SU-DHL-6 (cell line): ENCODE results near the gene PHF14.
A peak's percentile ranks its signal among the peaks of the same experiment; 100 is the strongest.
"Not testable (repeated sequence)": the region's sequence is repeated elsewhere in the genome, so short reads cannot be mapped to it uniquely, and the experiment has no call there.

ENCODE experiments used
- H2AFZ ChIP-seq: fragments of 200-600 bp; sonication (generic); 2 replicates; pipeline ENCODE4 v1.6.1; 2014; ENCODE audit warnings: low read depth, mild to moderate bottlenecking, moderate library complexity, mixed read lengths, antibody characterized with exemption, low read length; ENCODE audit not compliant: severe bottlenecking
- H3F3A ChIP-seq: fragments of 200-600 bp; shearing (Covaris generic); 2 replicates; pipeline ENCODE4 v1.6.0; 2016; ENCODE audit warnings: antibody characterized with exemption, mild to moderate bottlenecking; ENCODE audit not compliant: insufficient read depth
- H3K27ac ChIP-seq: fragments of 200-600 bp; sonication (generic); 2 replicates; pipeline ENCODE4 v1.5.1; 2016; ENCODE audit warnings: low read depth, mild to moderate bottlenecking, low read length, moderate library complexity, mixed read lengths
- H3K27me3 ChIP-seq: fragments of 200-600 bp; sonication (generic), shearing (Covaris generic); 2 replicates; pipeline ENCODE4 v1.6.0; 2014; ENCODE audit warnings: mild to moderate bottlenecking, low read length
- H3K36me3 ChIP-seq: fragments of 200-600 bp; sonication (generic); 2 replicates; pipeline ENCODE4 v1.6.1; 2014; ENCODE audit warnings: mild to moderate bottlenecking, low read length, mixed read lengths
- H3K4me2 ChIP-seq: fragments of 300-600, 200-600 bp; shearing (Covaris generic), sonication (generic); 2 replicates; pipeline ENCODE4 v1.6.0; 2014; ENCODE audit warnings: low read length, low read depth, mild to moderate bottlenecking; ENCODE audit not compliant: poor library complexity, severe bottlenecking
- H3K4me3 ChIP-seq: fragments of 200-600 bp; sonication (generic); 2 replicates; pipeline ENCODE4 v1.5.1; 2014; ENCODE audit warnings: antibody characterized with exemption, low read length, mild to moderate bottlenecking, mixed read lengths; ENCODE audit not compliant: insufficient read depth, poor library complexity, severe bottlenecking
- H3K79me2 ChIP-seq: fragments of 200-600 bp; sonication (generic); 2 replicates; pipeline ENCODE4 v1.6.1; 2014; ENCODE audit warnings: mild to moderate bottlenecking, low read length, moderate library complexity; ENCODE audit not compliant: insufficient read depth
- H3K9ac ChIP-seq: fragments of 200-600 bp; sonication (generic); 2 replicates; pipeline ENCODE4 v1.7.0; 2014; ENCODE audit warnings: mild to moderate bottlenecking, low read length
- H3K9me2 ChIP-seq: fragments of 200-600 bp; sonication (generic); replicated peaks from 2 replicates; pipeline ENCODE4 v1.6.1; 2014; ENCODE audit warnings: low read length; ENCODE audit not compliant: insufficient read depth
- H3K9me3 ChIP-seq: fragments of 200-600 bp; sonication (generic); 2 replicates; pipeline ENCODE4 v1.6.1; 2014; ENCODE audit warnings: low read length, mixed read lengths; ENCODE audit not compliant: insufficient read depth
- H4K20me1 ChIP-seq: fragments of 200-600 bp; sonication (generic); 2 replicates; pipeline ENCODE4 v1.6.1; 2014; ENCODE audit warnings: low read depth, mild to moderate bottlenecking, antibody characterized with exemption, low read length, moderate library complexity, mixed read lengths
- EZH2phosphoT487 ChIP-seq: fragments of 200-600 bp; sonication (generic), shearing (Covaris generic); conservative IDR thresholded peaks from 2 replicates; pipeline ENCODE4 v1.6.1; 2018; ENCODE audit warnings: mild to moderate bottlenecking, antibody characterized with exemption, low read length, moderate library complexity, mixed read lengths
- TF ChIP-seq, protein P1 (sequence below): fragments of 200-600 bp; sonication (generic); IDR thresholded peaks from one replicate; pipeline ENCODE4 v1.5.1; 2017; ENCODE audit warnings: antibody characterized with exemption, mild to moderate bottlenecking, low read length, moderate library complexity; ENCODE audit not compliant: insufficient read depth, poor library complexity, severe bottlenecking

Gene PHF14

DNA sequence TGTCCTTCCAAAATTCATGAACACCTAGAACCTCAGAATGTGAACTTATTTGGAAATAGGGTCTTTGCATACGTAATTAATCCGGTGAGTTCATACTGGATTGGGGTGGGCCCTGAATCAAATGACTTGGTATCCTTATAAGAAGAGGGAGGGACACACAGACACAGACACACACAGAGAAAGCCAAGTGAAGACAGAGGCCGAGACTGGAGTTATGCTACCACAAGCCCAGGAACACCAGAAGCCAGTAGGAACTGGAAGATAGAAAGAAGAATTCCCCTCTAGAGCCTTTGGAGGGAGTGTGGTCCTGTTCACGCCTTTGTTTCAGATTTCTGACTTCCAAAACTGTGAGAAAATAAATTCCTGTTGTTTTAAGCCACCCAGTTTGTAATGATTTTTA, 17.1 kb upstream of the PHF14 start:
- no peak overlapping the region for H3K4me2 ChIP-seq
- no peak overlapping the region for H3K4me3 ChIP-seq
- no peak overlapping the region for H2AFZ ChIP-seq

DNA sequence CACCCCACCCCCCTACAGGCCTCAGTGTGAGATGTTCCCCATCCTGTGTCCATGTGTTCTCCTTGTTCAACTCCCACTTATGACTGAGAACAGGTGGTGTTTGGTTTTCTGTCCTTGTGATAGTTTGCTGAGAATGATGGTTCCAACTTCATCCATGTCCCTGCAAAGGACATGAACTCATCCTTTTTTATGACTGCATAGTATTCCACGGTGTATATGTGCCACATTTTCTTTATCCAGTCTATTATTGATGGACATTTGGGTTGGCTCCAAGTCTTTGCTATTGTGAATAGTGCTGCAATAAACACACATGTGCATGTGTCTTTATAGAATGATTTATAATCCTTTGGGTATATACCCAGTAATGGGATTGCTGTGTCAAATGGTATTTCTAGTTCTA, 13.4 kb upstream of the PHF14 start:
- not testable (repeated sequence) for H3K4me2 ChIP-seq, H4K20me1 ChIP-seq, H3K9me2 ChIP-seq, H3K4me3 ChIP-seq, H3K27ac ChIP-seq, H3F3A ChIP-seq, H2AFZ ChIP-seq, H3K27me3 ChIP-seq, H3K9ac ChIP-seq, H3K79me2 ChIP-seq, H3K36me3 ChIP-seq
- H3K9me3 ChIP-seq = peaks cover 14% of the 10 kb centered on the region; the same call in 1 of the 2 replicates

More for the DNA sequence above, 17.1 kb upstream of the PHF14 start:
- Histone ChIP-seq H3K79me2 (no peaks in the 10 kb centered on the region), H3K9me3 (0 out of 2 replicates have a peak, but pooled peaks cover 5% of the 10 kb centered on the region), H3K36me3 (no peaks in the 10 kb centered on the region), H4K20me1 (no peaks in the 10 kb centered on the region), H3F3A (no peaks in the 10 kb centered on the region), H3K9ac (no peak overlapping the region), H3K9me2 (no peaks in the 10 kb centered on the region), H3K27me3 (no peaks in the 10 kb centered on the region), H3K27ac (no peak overlapping the region)
- TF ChIP-seq, protein P1, sequence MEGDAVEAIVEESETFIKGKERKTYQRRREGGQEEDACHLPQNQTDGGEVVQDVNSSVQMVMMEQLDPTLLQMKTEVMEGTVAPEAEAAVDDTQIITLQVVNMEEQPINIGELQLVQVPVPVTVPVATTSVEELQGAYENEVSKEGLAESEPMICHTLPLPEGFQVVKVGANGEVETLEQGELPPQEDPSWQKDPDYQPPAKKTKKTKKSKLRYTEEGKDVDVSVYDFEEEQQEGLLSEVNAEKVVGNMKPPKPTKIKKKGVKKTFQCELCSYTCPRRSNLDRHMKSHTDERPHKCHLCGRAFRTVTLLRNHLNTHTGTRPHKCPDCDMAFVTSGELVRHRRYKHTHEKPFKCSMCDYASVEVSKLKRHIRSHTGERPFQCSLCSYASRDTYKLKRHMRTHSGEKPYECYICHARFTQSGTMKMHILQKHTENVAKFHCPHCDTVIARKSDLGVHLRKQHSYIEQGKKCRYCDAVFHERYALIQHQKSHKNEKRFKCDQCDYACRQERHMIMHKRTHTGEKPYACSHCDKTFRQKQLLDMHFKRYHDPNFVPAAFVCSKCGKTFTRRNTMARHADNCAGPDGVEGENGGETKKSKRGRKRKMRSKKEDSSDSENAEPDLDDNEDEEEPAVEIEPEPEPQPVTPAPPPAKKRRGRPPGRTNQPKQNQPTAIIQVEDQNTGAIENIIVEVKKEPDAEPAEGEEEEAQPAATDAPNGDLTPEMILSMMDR = no peak
- TF ChIP-seq EZH2phosphoT487 = no peak

DNA sequence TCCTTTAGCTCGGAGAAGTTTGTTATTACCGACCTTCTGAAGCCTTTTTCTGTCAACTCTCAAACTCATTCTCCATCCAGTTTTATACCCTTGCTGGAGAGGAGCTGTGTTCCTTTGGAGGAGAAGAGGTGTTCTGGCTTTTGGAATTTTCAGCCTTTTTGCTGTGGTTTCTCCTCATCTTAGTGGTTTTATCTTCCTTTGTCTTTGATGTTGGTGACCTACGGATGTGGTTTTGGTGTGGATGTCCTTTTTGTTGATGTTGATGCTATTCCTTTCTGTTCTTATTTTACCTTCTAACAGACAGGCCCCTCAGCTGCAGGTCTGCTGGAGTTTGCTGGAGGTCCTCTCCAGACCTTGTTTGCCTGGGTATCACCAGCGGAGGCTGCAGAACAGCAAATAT, 8.7 kb upstream of the PHF14 start:
- not testable (repeated sequence) for H3K9ac ChIP-seq, H3K27ac ChIP-seq, H2AFZ ChIP-seq, H3K79me2 ChIP-seq, H3K4me3 ChIP-seq, H3K4me2 ChIP-seq, H4K20me1 ChIP-seq, H3K9me2 ChIP-seq, H3F3A ChIP-seq, H3K27me3 ChIP-seq, H3K36me3 ChIP-seq
- H3K9me3 ChIP-seq = peaks cover 31% of the 10 kb centered on the region

DNA sequence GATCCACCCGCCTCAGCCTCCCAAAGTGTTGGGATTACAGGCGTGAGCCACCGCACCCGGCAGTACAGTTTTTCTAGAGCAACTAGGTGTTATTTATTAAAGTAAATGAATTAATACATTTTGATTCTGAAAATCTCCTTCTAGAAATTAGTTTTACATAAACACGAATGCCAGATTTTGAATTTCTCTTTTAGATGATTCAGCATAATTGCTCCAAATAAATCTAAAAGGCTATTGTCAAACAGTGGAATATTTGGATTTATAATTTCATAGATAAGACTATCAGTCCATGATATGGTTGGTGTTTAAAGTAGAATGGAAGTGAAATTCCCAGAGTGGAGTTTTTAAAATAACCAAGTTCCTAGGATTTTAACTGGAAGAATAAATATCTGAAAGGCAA, 1.5 kb upstream of the PHF14 start:
- no peak overlapping the region for H3K4me3 ChIP-seq
- H3F3A ChIP-seq = peaks cover 30% of the 10 kb centered on the region
- TF ChIP-seq EZH2phosphoT487 = no peak
- TF ChIP-seq, protein P1 = no peak
- H3K4me2 ChIP-seq = no peak overlapping the region
- no peaks in the 10 kb centered on the region for H3K9me2 ChIP-seq
- peaks cover 23% of the 10 kb centered on the region for H3K36me3 ChIP-seq
- H3K27me3 ChIP-seq = no peaks in the 10 kb centered on the region
- no peak overlapping the region for H3K27ac ChIP-seq
- H3K9me3 ChIP-seq = peaks cover 3% of the 10 kb centered on the region; the same call in 1 of the 2 replicates
- no peak overlapping the region for H3K9ac ChIP-seq
- peaks cover 35% of the 10 kb centered on the region for H3K79me2 ChIP-seq
- H2AFZ ChIP-seq = peak overlapping the region; percentile 95
- H4K20me1 ChIP-seq = no peaks in the 10 kb centered on the region
